Breast epithelium (tissue), 4 donors: Measurements from ENCODE around the gene CMTM5. TPM values are rescaled to one million over a fixed set of nuclear protein-coding genes. Genes with fewer than 3 reads are reported as not detected.

Experiments
- DNase-seq, 2 donors: peaks; one replicate each; pipeline ENCODE4 v3.0.0-alpha.2; 2019; ENCODE audit warnings: low spot score in 2 of 2
- H3K27ac ChIP-seq, 2 donors: fragments of 200-600 bp; sonication (generic) in 1 of 2; one replicate each; pipeline ENCODE4 v1.5.1; 2016 to 2019; ENCODE audit warnings: mild to moderate bottlenecking in 1 of 2
- H3K27me3 ChIP-seq, 2 donors: fragments of 200-600 bp; sonication (generic) in 1 of 2; one replicate each; pipeline versions ENCODE4 v1.5.1 to v1.6.0; 2017 to 2019; ENCODE audit warnings: control low read depth in 1 of 2, mild to moderate bottlenecking in 1 of 2
- H3K36me3 ChIP-seq: fragments of 200-600 bp; one replicate; pipeline ENCODE4 v1.5.1; 2019
- H3K4me1 ChIP-seq, 2 donors: fragments of 200-600 bp; sonication (generic); one replicate each; pipeline ENCODE4 v1.5.1; 2016 to 2019; ENCODE audit warnings: control low read depth in 1 of 2
- H3K4me3 ChIP-seq, 3 donors: fragments of 200-600 bp; sonication (generic); 1 replicate in 2 of 3; 2 replicates in 1 of 3; pipeline ENCODE4 v1.5.1; 2016 to 2019; ENCODE audit warnings: mild to moderate bottlenecking in 3 of 3, moderate library complexity in 2 of 3
- H3K9me3 ChIP-seq, 2 donors: fragments of 200-600 bp; sonication (generic) in 1 of 2; one replicate each; pipeline ENCODE4 v1.5.1; 2016 to 2019; ENCODE audit warnings: control low read depth in 1 of 2
- CTCF ChIP-seq, 3 donors: fragments of 450-650 bp; IDR thresholded peaks; one replicate each; pipeline ENCODE4 v1.5.1; 2016 to 2017; ENCODE audit warnings: antibody characterized with exemption in 3 of 3, mild to moderate bottlenecking in 3 of 3, moderate library complexity in 3 of 3
- POLR2A ChIP-seq: fragments of 450-650 bp; IDR thresholded peaks from one replicate; pipeline ENCODE4 v1.6.1; 2016; ENCODE audit warnings: antibody characterized with exemption, mild to moderate bottlenecking, moderate library complexity
- POLR2AphosphoS5 ChIP-seq, 3 donors: sonication (generic); formaldehyde crosslinking; IDR thresholded peaks; one replicate each; pipeline ENCODE4 v1.6.1; 2017; ENCODE audit warnings: antibody characterized with exemption in 3 of 3
- intact Hi-C: fragments of 100-400 bp; cut with DNase I; formaldehyde crosslinking; loops from one replicate; pipeline ENCODE4 v1.15.1; 2023; ENCODE audit warnings: low total_unique reads
- total RNA-seq, 3 donors: library from RNA; depleted of rRNA; stranded (reverse); fragments of >200 nt; gene quantifications; one replicate each; pipeline ENCODE4 v1.1.0, GENCODE V29; 2016

CMTM5 gene
- total RNA-seq, 3 donors from 2014 or later = 0.64 to 0.88 TPM; not detected in 1

- no peak for DNase-seq
- peaks cover 0 to 42% of the 10 kb centered on the region in 2 donors for H3K27me3 ChIP-seq
- no peaks in the 10 kb centered on the region for H3K36me3 ChIP-seq
- no peaks in the 10 kb centered on the region for H3K4me1 ChIP-seq
- intact Hi-C loops = no loop called here
- H3K4me3 ChIP-seq = no peak overlapping the region
- no peaks in the 10 kb centered on the region for H3K9me3 ChIP-seq
- TF ChIP-seq POLR2A = no peak
- no peak for TF ChIP-seq POLR2AphosphoS5 (IDR thresholded peaks at IDR 0.05)
- TF ChIP-seq CTCF (IDR thresholded peaks at IDR 0.05) = no peak
- no peak overlapping the region for H3K27ac ChIP-seq
Measured at GRCh38 chr14:23403908-23404307, 27.1 kb downstream of the CMTM5 start.

- Histone ChIP-seq H3K27me3 (peaks cover 0 to 42% of the 10 kb centered on the region in 2 donors), H3K4me3 (no peak overlapping the region), H3K4me1 (no peaks in the 10 kb centered on the region), H3K27ac (no peak overlapping the region), H3K36me3 (no peaks in the 10 kb centered on the region), H3K9me3 (no peaks in the 10 kb centered on the region)
- TF ChIP-seq CTCF (IDR thresholded peaks at IDR 0.05) = no peak
- TF ChIP-seq POLR2A = no peak
- TF ChIP-seq POLR2AphosphoS5 (IDR thresholded peaks at IDR 0.05) = no peak
- intact Hi-C loops = no loop called here
- no peak for DNase-seq
Measured at GRCh38 chr14:23404331-23404900, 27.6 kb downstream of the CMTM5 start.

GRCh38 chr14:23405096-23405495 lies 28.2 kb downstream of the CMTM5 start:
- no peak for TF ChIP-seq POLR2A
- no peak for TF ChIP-seq POLR2AphosphoS5 (IDR thresholded peaks at IDR 0.05)
- no peak for TF ChIP-seq CTCF (IDR thresholded peaks at IDR 0.05)
- intact Hi-C loops = no loop called here
- Histone ChIP-seq H3K4me3 (no peak overlapping the region), H3K27ac (no peak overlapping the region), H3K36me3 (no peaks in the 10 kb centered on the region), H3K27me3 (peaks cover 0 to 42% of the 10 kb centered on the region in 2 donors), H3K9me3 (no peaks in the 10 kb centered on the region), H3K4me1 (no peaks in the 10 kb centered on the region)
- DNase-seq = no peak

GRCh38 chr14:23405516-23406025 lies 28.7 kb downstream of the CMTM5 start:
- Histone ChIP-seq H3K36me3 (no peaks in the 10 kb centered on the region), H3K27ac (no peak overlapping the region), H3K4me3 (no peak overlapping the region), H3K27me3 (peaks cover 0 to 42% of the 10 kb centered on the region in 2 donors), H3K9me3 (no peaks in the 10 kb centered on the region), H3K4me1 (no peaks in the 10 kb centered on the region)
- intact Hi-C loops = no loop called here
- TF ChIP-seq POLR2A = no peak
- DNase-seq = no peak

GRCh38 chr14:23406244-23406643 lies 29.4 kb downstream of the CMTM5 start:
- no peak overlapping the region for H3K4me3 ChIP-seq
- H3K9me3 ChIP-seq = no peaks in the 10 kb centered on the region
- no peak for DNase-seq
- no peak for TF ChIP-seq POLR2A
- TF ChIP-seq POLR2AphosphoS5 (IDR thresholded peaks at IDR 0.05) = no peak
- no peak for TF ChIP-seq CTCF (IDR thresholded peaks at IDR 0.05)
- no peaks in the 10 kb centered on the region for H3K4me1 ChIP-seq
- no peaks in the 10 kb centered on the region for H3K36me3 ChIP-seq
- intact Hi-C loops = no loop called here
- peaks cover 0 to 42% of the 10 kb centered on the region in 2 donors for H3K27me3 ChIP-seq
- H3K27ac ChIP-seq = no peak overlapping the region
